ENCODE measurements around the gene PRSS2.
"Not testable (repeated sequence)": the region's sequence is repeated elsewhere in the genome, so short reads cannot be mapped to it uniquely, and the experiment has no call there.

Gene PRSS2

GRCh38 chr7:142750321-142750938, 20.3 kb upstream of the PRSS2 start:
- 59% methylated on average over 9 of the region's 9 CpGs for WGBS
- Histone ChIP-seq H3K27me3 (ENCODE audit: control insufficient read depth in 1 of 2, insufficient read depth in 1 of 2, low read length in 2 of 2) (peaks cover 5 to 20% of the 10 kb centered on the region in 2 experiments), H4K91ac (ENCODE audit: low read length) (no peak overlapping the region)

GRCh38 chr7:142751526-142752175, 19.1 kb upstream of the PRSS2 start:
- not testable (repeated sequence) for H3K4me3 ChIP-seq (ENCODE audit: insufficient read depth in 1 of 2, low read depth in 1 of 2, low read length in 2 of 2); H3K4ac ChIP-seq (ENCODE audit: low read depth in 1 of 2, low read length in 2 of 2); H3K36me3 ChIP-seq (ENCODE audit: control insufficient read depth in 1 of 2, insufficient read depth in 2 of 2, low read depth in 1 of 2, low read length in 2 of 2); H3K23ac ChIP-seq (ENCODE audit: low read length in 2 of 2); H3K79me1 ChIP-seq (replicated peaks; ENCODE audit: low read length, poor library complexity, severe bottlenecking); DNase-seq; H3K4me1 ChIP-seq (ENCODE audit: control insufficient read depth, insufficient read depth, low read depth, low read length); H2BK12ac ChIP-seq (ENCODE audit: low read length in 2 of 2); H2BK120ac ChIP-seq (ENCODE audit: low read depth, low read length); H2AFZ ChIP-seq (ENCODE audit: low read depth, low read length); H2AK5ac ChIP-seq (ENCODE audit: low read length, severe bottlenecking); H3K18ac ChIP-seq (ENCODE audit: low read depth in 1 of 2, low read length in 2 of 2); H3K9me3 ChIP-seq (ENCODE audit: control insufficient read depth, low read length); H4K91ac ChIP-seq (ENCODE audit: low read length); H2BK5ac ChIP-seq (ENCODE audit: low read depth, low read length, poor library complexity, severe bottlenecking); H3K4me2 ChIP-seq (ENCODE audit: low read length, poor library complexity, severe bottlenecking); H3K14ac ChIP-seq (ENCODE audit: low read length in 2 of 2); H3K9ac ChIP-seq (ENCODE audit: low read length); H3K27ac ChIP-seq (ENCODE audit: low read length, poor library complexity, severe bottlenecking); H4K8ac ChIP-seq (ENCODE audit: low read length); H2BK15ac ChIP-seq (ENCODE audit: low read depth, poor library complexity, severe bottlenecking)
- 82% methylated on average over 14 of the region's 14 CpGs for WGBS
- peaks cover 5 to 20% of the 10 kb centered on the region in 2 experiments for H3K27me3 ChIP-seq (ENCODE audit: control insufficient read depth in 1 of 2, insufficient read depth in 1 of 2, low read length in 2 of 2)

More at GRCh38 chr7:142750321-142750938, 20.3 kb upstream of the PRSS2 start:
- Histone ChIP-seq H3K79me1 (replicated peaks; ENCODE audit: low read length, poor library complexity, severe bottlenecking) (no peaks in the 10 kb centered on the region), H3K23ac (ENCODE audit: low read length in 2 of 2) (no peak overlapping the region), H3K14ac (ENCODE audit: low read length in 2 of 2) (no peak overlapping the region), H2AFZ (ENCODE audit: low read depth, low read length) (no peak overlapping the region), H3K9ac (ENCODE audit: low read length) (no peak overlapping the region), H4K8ac (ENCODE audit: low read length) (no peak overlapping the region), H3K36me3 (ENCODE audit: control insufficient read depth in 1 of 2, insufficient read depth in 2 of 2, low read depth in 1 of 2, low read length in 2 of 2) (no peaks in the 10 kb centered on the region), H3K4me1 (ENCODE audit: control insufficient read depth, insufficient read depth, low read depth, low read length) (no peaks in the 10 kb centered on the region), H2BK5ac (ENCODE audit: low read depth, low read length, poor library complexity, severe bottlenecking) (no peak overlapping the region), H3K18ac (ENCODE audit: low read depth in 1 of 2, low read length in 2 of 2) (no peak overlapping the region), H3K9me3 (ENCODE audit: control insufficient read depth, low read length) (no peaks in the 10 kb centered on the region), H2BK15ac (ENCODE audit: low read depth, poor library complexity, severe bottlenecking) (no peak overlapping the region), H3K27ac (ENCODE audit: low read length, poor library complexity, severe bottlenecking) (no peak overlapping the region), H3K4me2 (ENCODE audit: low read length, poor library complexity, severe bottlenecking) (no peak overlapping the region), H2AK5ac (ENCODE audit: low read length, severe bottlenecking) (no peak overlapping the region), H3K4me3 (ENCODE audit: insufficient read depth in 1 of 2, low read depth in 1 of 2, low read length in 2 of 2) (no peak overlapping the region), H3K4ac (ENCODE audit: low read depth in 1 of 2, low read length in 2 of 2) (no peak overlapping the region), H2BK120ac (ENCODE audit: low read depth, low read length) (no peak overlapping the region), H2BK12ac (ENCODE audit: low read length in 2 of 2) (no peak overlapping the region)
- DNase-seq = no peak

GRCh38 chr7:142752376-142753225, 18.2 kb upstream of the PRSS2 start:
- Histone ChIP-seq H3K18ac (ENCODE audit: low read depth in 1 of 2, low read length in 2 of 2) (no peak overlapping the region), H3K79me1 (replicated peaks; ENCODE audit: low read length, poor library complexity, severe bottlenecking) (no peaks in the 10 kb centered on the region), H3K4me2 (ENCODE audit: low read length, poor library complexity, severe bottlenecking) (no peak overlapping the region), H2BK15ac (ENCODE audit: low read depth, poor library complexity, severe bottlenecking) (no peak overlapping the region), H3K9ac (ENCODE audit: low read length) (no peak overlapping the region), H2BK5ac (ENCODE audit: low read depth, low read length, poor library complexity, severe bottlenecking) (no peak overlapping the region), H3K4me3 (ENCODE audit: insufficient read depth in 1 of 2, low read depth in 1 of 2, low read length in 2 of 2) (no peak overlapping the region), H3K4ac (ENCODE audit: low read depth in 1 of 2, low read length in 2 of 2) (no peak overlapping the region), H2BK120ac (ENCODE audit: low read depth, low read length) (no peak overlapping the region), H3K9me3 (ENCODE audit: control insufficient read depth, low read length) (no peaks in the 10 kb centered on the region), H3K36me3 (ENCODE audit: control insufficient read depth in 1 of 2, insufficient read depth in 2 of 2, low read depth in 1 of 2, low read length in 2 of 2) (no peaks in the 10 kb centered on the region), H4K91ac (ENCODE audit: low read length) (no peak overlapping the region), H4K8ac (ENCODE audit: low read length) (no peak overlapping the region), H2AK5ac (ENCODE audit: low read length, severe bottlenecking) (no peak overlapping the region), H3K27me3 (ENCODE audit: control insufficient read depth in 1 of 2, insufficient read depth in 1 of 2, low read length in 2 of 2) (peaks cover 5 to 20% of the 10 kb centered on the region in 2 experiments), H2BK12ac (ENCODE audit: low read length in 2 of 2) (no peak overlapping the region), H3K27ac (ENCODE audit: low read length, poor library complexity, severe bottlenecking) (no peak overlapping the region), H3K4me1 (ENCODE audit: control insufficient read depth, insufficient read depth, low read depth, low read length) (no peaks in the 10 kb centered on the region), H2AFZ (ENCODE audit: low read depth, low read length) (no peak overlapping the region), H3K14ac (ENCODE audit: low read length in 2 of 2) (no peak overlapping the region), H3K23ac (ENCODE audit: low read length in 2 of 2) (no peak overlapping the region)
- 51% methylated on average over 3 of the region's 3 CpGs for WGBS
- DNase-seq = no peak

DNA sequence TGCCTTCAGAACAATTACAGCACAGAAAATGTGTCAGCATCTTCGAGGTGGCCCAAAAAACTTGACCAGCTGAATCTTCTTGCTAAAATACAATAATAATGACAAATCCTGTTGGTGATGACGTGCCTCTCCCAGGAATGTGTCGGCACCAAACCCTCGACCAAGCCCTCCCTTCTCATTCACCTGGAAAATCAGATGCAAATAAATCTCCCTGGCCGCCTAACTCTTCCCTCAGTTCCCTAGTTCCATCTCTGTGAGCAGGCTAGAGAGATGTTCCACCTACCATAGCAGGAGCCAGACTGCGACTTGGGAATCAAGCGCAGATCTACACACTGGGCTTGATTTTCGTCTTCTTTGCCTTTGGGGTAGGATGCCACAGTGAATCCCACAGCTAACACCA, 17.4 kb upstream of the PRSS2 start:
- H4K8ac ChIP-seq (ENCODE audit: low read length) = no peak overlapping the region
- no peak overlapping the region for H3K27ac ChIP-seq (ENCODE audit: low read length, poor library complexity, severe bottlenecking)
- no peak overlapping the region for H2BK15ac ChIP-seq (ENCODE audit: low read depth, poor library complexity, severe bottlenecking)
- H2AK5ac ChIP-seq (ENCODE audit: low read length, severe bottlenecking) = no peak overlapping the region
- no peak overlapping the region for H3K23ac ChIP-seq (ENCODE audit: low read length in 2 of 2)
- no peaks in the 10 kb centered on the region for H3K36me3 ChIP-seq (ENCODE audit: control insufficient read depth in 1 of 2, insufficient read depth in 2 of 2, low read depth in 1 of 2, low read length in 2 of 2)
- H2AFZ ChIP-seq (ENCODE audit: low read depth, low read length) = no peak overlapping the region
- H3K18ac ChIP-seq (ENCODE audit: low read depth in 1 of 2, low read length in 2 of 2) = no peak overlapping the region
- H3K4me1 ChIP-seq (ENCODE audit: control insufficient read depth, insufficient read depth, low read depth, low read length) = no peaks in the 10 kb centered on the region
- no peak overlapping the region for H3K9ac ChIP-seq (ENCODE audit: low read length)
- no peak overlapping the region for H3K4me3 ChIP-seq (ENCODE audit: insufficient read depth in 1 of 2, low read depth in 1 of 2, low read length in 2 of 2)
- no peak overlapping the region for H3K14ac ChIP-seq (ENCODE audit: low read length in 2 of 2)
- no peaks in the 10 kb centered on the region for H3K9me3 ChIP-seq (ENCODE audit: control insufficient read depth, low read length)
- H4K91ac ChIP-seq (ENCODE audit: low read length) = no peak overlapping the region
- H2BK5ac ChIP-seq (ENCODE audit: low read depth, low read length, poor library complexity, severe bottlenecking) = no peak overlapping the region
- no peak overlapping the region for H2BK120ac ChIP-seq (ENCODE audit: low read depth, low read length)
- no peaks in the 10 kb centered on the region for H3K79me1 ChIP-seq (replicated peaks; ENCODE audit: low read length, poor library complexity, severe bottlenecking)
- WGBS = 51% methylated on average over 8 of the region's 8 CpGs
- DNase-seq = no peak
- H3K4me2 ChIP-seq (ENCODE audit: low read length, poor library complexity, severe bottlenecking) = no peak overlapping the region
- no peak overlapping the region for H2BK12ac ChIP-seq (ENCODE audit: low read length in 2 of 2)
- H3K4ac ChIP-seq (ENCODE audit: low read depth in 1 of 2, low read length in 2 of 2) = no peak overlapping the region
- peaks cover 5 to 20% of the 10 kb centered on the region in 2 experiments for H3K27me3 ChIP-seq (ENCODE audit: control insufficient read depth in 1 of 2, insufficient read depth in 1 of 2, low read length in 2 of 2)
